SIG-M5 treated with dmso at 0.1 percent for 504 hours (cell line): ENCODE measurements around the gene LOXHD1.

Experiments used
- DNase-seq: peaks from one replicate; lab custom pipeline; 2025; ENCODE audit not compliant: unreplicated experiment; lab: John Stamatoyannopoulos, UW

LOXHD1 gene

GRCh38 chr18:46427216-46427995 lies 229.6 kb downstream of the LOXHD1 start:
- DNase-seq = no peak
